SH-SY5Y (cell line): Measurements from ENCODE around the gene BMX.

Source experiments
- GATA2 ChIP-seq: IDR thresholded peaks from 2 replicates; pipeline ENCODE4 v1.6.1; 2011; ENCODE audit warnings: mild to moderate bottlenecking, low read depth, low read length
- GATA3 ChIP-seq: IDR thresholded peaks from 2 replicates; pipeline ENCODE4 v1.6.1; 2011; ENCODE audit warnings: low read depth, mild to moderate bottlenecking, low read length, moderate library complexity

- TF ChIP-seq GATA3 (no peak), GATA2 (no peak)
Measured at GRCh38 chrX:15496824-15497223, 3.8 kb upstream of the BMX start.
